ENCODE results near the gene TMEM8B.

Gene TMEM8B

GRCh38 chr9:35842020-35842745, 13.2 kb downstream of the TMEM8B start:
- no peak for DNase-seq

- DNase-seq: no peak
Observed at GRCh38 chr9:35842795-35843194, 13.8 kb downstream of the TMEM8B start.

GRCh38 chr9:35844628-35845270, 15.7 kb downstream of the TMEM8B start:
- DNase-seq: no peak

- no peak for DNase-seq
Observed at GRCh38 chr9:35845824-35846771, 17.1 kb downstream of the TMEM8B start.

- DNase-seq: no peak
Observed at GRCh38 chr9:35847792-35848572, 19.0 kb downstream of the TMEM8B start.

GRCh38 chr9:35852267-35852815, 23.3 kb downstream of the TMEM8B start:
- no peak for DNase-seq

- DNase-seq: no peak
Observed at GRCh38 chr9:35852876-35853865, 24.1 kb downstream of the TMEM8B start.

- DNase-seq: no peak
Observed at GRCh38 chr9:35854091-35854762, 25.2 kb downstream of the TMEM8B start.

GRCh38 chr9:35856206-35856605, 27.2 kb downstream of the TMEM8B start:
- no peak for DNase-seq

- DNase-seq: no peak
Observed at GRCh38 chr9:35856882-35857281, 27.9 kb downstream of the TMEM8B start.

- no peak for DNase-seq
Observed at GRCh38 chr9:35858458-35858857, 29.4 kb downstream of the TMEM8B start.

- no peak for DNase-seq
Observed at GRCh38 chr9:35859310-35859989, 30.4 kb downstream of the TMEM8B start.

GRCh38 chr9:35859990-35860339, 30.9 kb downstream of the TMEM8B start:
- no peak for DNase-seq

- no peak for DNase-seq
Observed at GRCh38 chr9:35861161-35861897, 32.3 kb downstream of the TMEM8B start.

- no peak for DNase-seq
Observed at GRCh38 chr9:35862328-35862727, 33.3 kb downstream of the TMEM8B start.

GRCh38 chr9:35863583-35863982, 34.6 kb downstream of the TMEM8B start:
- no peak for DNase-seq

- DNase-seq: no peak
Observed at GRCh38 chr9:35864695-35865255, 35.7 kb downstream of the TMEM8B start.

- DNase-seq: no peak
Observed at GRCh38 chr9:35867538-35867937, 38.5 kb downstream of the TMEM8B start.

- DNase-seq: no peak
Observed at GRCh38 chr9:35868933-35869332, 39.9 kb downstream of the TMEM8B start.

All from NCI-H1436 treated with DMSO at 0.1 percent for 48 hours (cell line).